MCF 10A (cell line): ENCODE results near the gene TMEM200B. TPM values are rescaled to one million over a fixed set of nuclear protein-coding genes. Genes with fewer than 3 reads are reported as not detected.

Experiments
- BruUV-seq: library from RNA; stranded (reverse); fragments of 400-500 nt; replicated peaks from 2 replicates; lab custom pipeline; 2021; lab: Mats Ljungman, UMichigan
- CTCF ChIA-PET: fragments of 300-600 bp; sonication (Branson Sonifier 250); formaldehyde crosslinking; extraction: SDS; loops from one replicate; lab custom pipeline; 2021; ENCODE audit warnings: antibody characterized with exemption, inconsistent platforms; lab: Yijun Ruan, JAX
- POLR2A ChIA-PET: fragments of 300-600, 350-650 bp; sonication (Branson Sonifier 250); formaldehyde crosslinking; extraction: SDS; loops from one replicate; lab custom pipeline; 2020; ENCODE audit warnings: antibody characterized with exemption, inconsistent platforms; lab: Yijun Ruan, JAX
- DNase-seq: peaks from one replicate; pipeline ENCODE4 v3.0.0-alpha.2; 2018; ENCODE audit not compliant: unreplicated experiment
- H3K27ac Mint-ChIP-seq: one replicate; pipeline ENCODE4 v1.8.0; 2022; ENCODE audit warnings: mild to moderate bottlenecking, low read depth, mixed read lengths; ENCODE audit not compliant: unreplicated experiment
- H3K27me3 Mint-ChIP-seq: one replicate; pipeline ENCODE4 v1.8.0; 2022; ENCODE audit warnings: mixed read lengths; ENCODE audit not compliant: insufficient read depth, unreplicated experiment
- H3K36me3 Mint-ChIP-seq: one replicate; pipeline ENCODE4 v1.8.0; 2022; ENCODE audit warnings: mild to moderate bottlenecking, moderate library complexity, mixed read lengths; ENCODE audit not compliant: insufficient read depth, unreplicated experiment
- H3K4me1 Mint-ChIP-seq: one replicate; pipeline ENCODE4 v1.8.0; 2022; ENCODE audit warnings: mixed read lengths; ENCODE audit not compliant: insufficient read depth, unreplicated experiment
- H3K4me3 Mint-ChIP-seq: one replicate; pipeline ENCODE4 v1.8.0; 2022; ENCODE audit warnings: mild to moderate bottlenecking, moderate library complexity, mixed read lengths; ENCODE audit not compliant: unreplicated experiment
- H3K9me3 Mint-ChIP-seq: one replicate; pipeline ENCODE4 v1.8.0; 2022; ENCODE audit warnings: mixed read lengths; ENCODE audit not compliant: unreplicated experiment
- intact Hi-C: fragments of 100-400 bp; cut with micrococcal nuclease; formaldehyde crosslinking; loops from 2 replicates; pipeline ENCODE4 v1.14.1; 2022
- total RNA-seq: library from RNA; stranded (reverse); gene quantifications from 2 replicates; pipeline ENCODE4 v1.2.3, GENCODE V29; 2022
- TF ChIP-seq, protein P1 (sequence below): fragments of 200-600 bp; IDR thresholded peaks from one replicate; pipeline ENCODE4 v1.8.0; 2022; ENCODE audit warnings: antibody characterized with exemption, mild to moderate bottlenecking; ENCODE audit not compliant: unreplicated experiment

Gene TMEM200B
- total RNA-seq, 1 experiment from 2014 or later = not detected

DNA sequence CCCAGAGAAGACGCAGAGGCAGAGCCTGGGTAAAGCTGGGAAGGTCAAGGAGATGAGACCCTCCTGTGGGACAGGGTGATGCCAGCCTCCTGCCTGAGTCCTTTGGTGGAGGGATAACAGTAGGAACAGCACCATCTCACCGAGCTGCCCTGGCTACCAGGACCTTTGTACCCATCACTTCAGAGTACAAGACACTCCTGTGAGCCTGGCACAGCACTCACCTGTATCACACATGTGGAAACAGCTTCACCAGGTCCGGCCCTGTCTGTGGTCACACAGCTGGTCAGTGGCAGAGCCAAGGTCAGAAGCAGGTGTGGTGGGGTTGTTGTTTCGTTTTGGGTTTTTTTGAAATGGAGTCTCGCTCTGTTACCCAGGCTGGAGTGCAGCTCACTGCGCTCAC is 5.0 kb upstream of the TMEM200B start:
- H3K9me3 Mint-ChIP-seq = no peaks in the 10 kb centered on the region
- no peak overlapping the region for H3K4me3 Mint-ChIP-seq
- no peak for DNase-seq
- ChIA-PET POLR2A (no interaction called here), CTCF (interaction anchor here (0.9 kb wide), 1 partner anchor 53 kb away, joined by 4 read pairs; the partner anchor contains the start of gene SRSF4)
- H3K27ac Mint-ChIP-seq = no peak overlapping the region
- intact Hi-C loops = no loop called here
- H3K4me1 Mint-ChIP-seq = peaks cover 13% of the 10 kb centered on the region
- no TSS peak for BruUV-seq
- H3K27me3 Mint-ChIP-seq = peaks cover 14% of the 10 kb centered on the region
- TF ChIP-seq, protein P1, sequence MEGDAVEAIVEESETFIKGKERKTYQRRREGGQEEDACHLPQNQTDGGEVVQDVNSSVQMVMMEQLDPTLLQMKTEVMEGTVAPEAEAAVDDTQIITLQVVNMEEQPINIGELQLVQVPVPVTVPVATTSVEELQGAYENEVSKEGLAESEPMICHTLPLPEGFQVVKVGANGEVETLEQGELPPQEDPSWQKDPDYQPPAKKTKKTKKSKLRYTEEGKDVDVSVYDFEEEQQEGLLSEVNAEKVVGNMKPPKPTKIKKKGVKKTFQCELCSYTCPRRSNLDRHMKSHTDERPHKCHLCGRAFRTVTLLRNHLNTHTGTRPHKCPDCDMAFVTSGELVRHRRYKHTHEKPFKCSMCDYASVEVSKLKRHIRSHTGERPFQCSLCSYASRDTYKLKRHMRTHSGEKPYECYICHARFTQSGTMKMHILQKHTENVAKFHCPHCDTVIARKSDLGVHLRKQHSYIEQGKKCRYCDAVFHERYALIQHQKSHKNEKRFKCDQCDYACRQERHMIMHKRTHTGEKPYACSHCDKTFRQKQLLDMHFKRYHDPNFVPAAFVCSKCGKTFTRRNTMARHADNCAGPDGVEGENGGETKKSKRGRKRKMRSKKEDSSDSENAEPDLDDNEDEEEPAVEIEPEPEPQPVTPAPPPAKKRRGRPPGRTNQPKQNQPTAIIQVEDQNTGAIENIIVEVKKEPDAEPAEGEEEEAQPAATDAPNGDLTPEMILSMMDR = no peak
- no peaks in the 10 kb centered on the region for H3K36me3 Mint-ChIP-seq

DNA sequence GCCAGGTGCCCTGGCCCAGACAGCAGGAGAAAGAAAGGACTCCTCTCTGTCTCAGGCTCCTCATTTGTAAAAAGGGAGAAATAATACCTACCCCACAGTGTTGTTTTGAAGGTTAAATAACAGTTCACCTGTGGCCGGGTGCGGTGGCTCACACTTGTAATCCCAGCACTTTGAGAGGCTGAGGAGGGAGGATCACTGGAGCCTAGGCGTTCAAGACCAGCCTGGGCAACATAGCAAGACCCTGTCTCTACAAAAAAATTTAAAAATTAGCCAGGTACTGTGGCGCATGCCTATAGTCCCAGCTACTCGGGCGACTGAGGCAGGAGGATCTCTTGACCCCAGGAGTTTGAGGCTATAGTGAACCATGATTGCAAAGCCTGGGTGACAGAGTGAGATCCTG is 2.5 kb upstream of the TMEM200B start:
- BruUV-seq = no TSS peak
- Mint-ChIP-seq H3K9me3 (no peaks in the 10 kb centered on the region), H3K36me3 (no peaks in the 10 kb centered on the region), H3K4me3 (peak overlapping the region; percentile 62), H3K4me1 (peaks cover 7% of the 10 kb centered on the region), H3K27me3 (peaks cover 14% of the 10 kb centered on the region), H3K27ac (peak overlapping the region; percentile 63)
- intact Hi-C loops = no loop called here
- ChIA-PET CTCF (no interaction called here), POLR2A (no interaction called here)
- TF ChIP-seq, protein P1 = no peak
- no peak for DNase-seq

DNA sequence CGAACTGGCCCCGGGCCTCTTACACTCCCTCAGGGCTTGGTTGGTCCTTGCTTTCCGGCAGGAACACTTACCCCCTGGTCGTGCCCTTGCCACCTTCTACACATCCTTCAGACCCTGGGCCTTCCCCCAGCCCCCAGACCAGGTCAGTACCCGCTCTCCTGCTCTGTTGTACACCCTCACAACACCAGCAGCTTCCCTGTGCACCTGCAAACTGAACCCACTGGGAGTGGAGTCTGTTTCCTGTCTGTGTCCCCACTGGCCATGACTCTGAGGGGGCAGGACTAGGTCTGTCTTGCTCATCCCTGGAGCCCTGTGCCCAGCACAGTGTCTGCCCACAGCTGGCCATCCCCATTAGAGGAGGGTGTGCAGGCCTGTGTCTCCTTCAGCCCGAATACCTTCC is 2.1 kb upstream of the TMEM200B start:
- peaks cover 7% of the 10 kb centered on the region for H3K4me1 Mint-ChIP-seq
- no TSS peak for BruUV-seq
- POLR2A ChIA-PET = interaction anchor here (0.9 kb wide), 1 partner anchor 15 kb away, joined by 3 read pairs; no protein-coding TSS in a partner anchor

DNA sequence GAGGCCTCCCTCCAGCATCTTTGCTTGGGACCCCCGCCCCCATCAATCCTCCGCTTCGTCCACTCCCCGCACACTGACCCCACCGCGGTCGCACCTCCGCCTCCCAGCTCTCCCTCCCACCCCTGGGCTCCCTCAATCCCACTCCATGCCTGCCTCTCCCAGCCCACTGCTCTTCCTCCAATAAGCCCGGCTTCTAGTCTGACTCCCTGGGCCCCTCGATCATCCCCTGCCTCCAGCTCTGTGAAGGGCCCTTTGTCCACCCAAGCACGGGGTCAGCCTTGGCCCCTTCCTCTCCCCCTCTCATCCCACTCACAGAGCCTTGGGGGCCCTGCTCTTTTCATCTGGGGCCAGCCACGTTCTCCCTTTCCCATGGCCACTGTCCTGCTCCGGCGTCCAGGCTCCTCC is 1.5 kb upstream of the TMEM200B start:
- peaks cover 7% of the 10 kb centered on the region for H3K4me1 Mint-ChIP-seq
- no TSS peak for BruUV-seq
- CTCF ChIA-PET = no interaction called here

More for the DNA sequence above, 2.1 kb upstream of the TMEM200B start:
- no peak for DNase-seq
- Mint-ChIP-seq H3K9me3 (no peaks in the 10 kb centered on the region), H3K4me3 (peak overlapping the region; percentile 62), H3K36me3 (no peaks in the 10 kb centered on the region), H3K27ac (peak overlapping the region; percentile 63), H3K27me3 (peaks cover 14% of the 10 kb centered on the region)
- TF ChIP-seq, protein P1 = no peak
- intact Hi-C loops = no loop called here
- CTCF ChIA-PET = no interaction called here

More for the DNA sequence above, 1.5 kb upstream of the TMEM200B start:
- H3K9me3 Mint-ChIP-seq = no peaks in the 10 kb centered on the region
- peak overlapping the region; percentile 62 for H3K4me3 Mint-ChIP-seq
- intact Hi-C loops = no loop called here
- H3K27me3 Mint-ChIP-seq = peaks cover 14% of the 10 kb centered on the region
- no peak for DNase-seq
- no peaks in the 10 kb centered on the region for H3K36me3 Mint-ChIP-seq
- peak overlapping the region; percentile 63 for H3K27ac Mint-ChIP-seq
- TF ChIP-seq, protein P1 = no peak
- POLR2A ChIA-PET = interaction anchor here (0.9 kb wide), 1 partner anchor 15 kb away, joined by 3 read pairs; no protein-coding TSS in a partner anchor
